ENCODE data around the gene IRAK4. TPM values are rescaled to one million over a fixed set of nuclear protein-coding genes. Genes with fewer than 3 reads are reported as not detected.

IRAK4 gene
- total and polyA plus RNA-seq, 2 donors (not counting 1 experiment from before 2014, with no cell fraction given): 19.7 to 27.6 TPM

GRCh38 chr12:43806737-43807072, 48.0 kb downstream of the IRAK4 start:
- no peaks in the 10 kb centered on the region for H3K4me1 ChIP-seq (ENCODE audit: control insufficient read depth, extremely low read depth, insufficient read depth, low read length)
- peaks cover 3% of the 10 kb centered on the region for H3K36me3 ChIP-seq (ENCODE audit: control insufficient read depth, insufficient read depth, low read length)
- peak overlapping the region; percentile 98 for H3K27ac ChIP-seq (ENCODE audit: insufficient read depth, low read length)
- H3K4me3 ChIP-seq (replicated peaks in 1 of 4; ENCODE audit: control extremely low read depth in 1 of 4, insufficient read depth in 1 of 4, low read depth in 3 of 4, low read length in 4 of 4): peak overlapping the region; percentile 79 to 98 (median 89)
- no peaks in the 10 kb centered on the region for H4K20me1 ChIP-seq (ENCODE audit: control insufficient read depth, extremely low read depth, insufficient read depth, low read length)
- no peaks in the 10 kb centered on the region for H3K27me3 ChIP-seq (ENCODE audit: control insufficient read depth, insufficient read depth, low read length)
- H3K79me2 ChIP-seq (ENCODE audit: control insufficient read depth, insufficient read depth, low read length): peaks cover 29% of the 10 kb centered on the region
- peak overlapping the region; percentile 91 for H3K4me2 ChIP-seq (ENCODE audit: extremely low read depth, insufficient read depth, low read length)
- TF ChIP-seq CTCF (conservative IDR thresholded peaks at IDR 0.05 in 1 of 2, IDR thresholded peaks at IDR 0.05 in 1 of 2; ENCODE audit: low read depth in 1 of 2, low read length in 2 of 2) (no peak), EZH2 (IDR thresholded peaks at IDR 0.05; ENCODE audit: low read length, missing control alignments) (no peak)
- H3K9ac ChIP-seq (ENCODE audit: insufficient read depth, low read length): peak overlapping the region; percentile 96
- no peaks in the 10 kb centered on the region for H3K9me3 ChIP-seq (ENCODE audit: control insufficient read depth, insufficient read depth, low read depth, low read length)
- DNase-seq (ENCODE audit: low read depth in 2 of 2): peak in 1 of 2 donors; percentile 10
- H2AFZ ChIP-seq (ENCODE audit: low read length): peak overlapping the region; percentile 79

GRCh38 chr12:43807386-43807785, 48.6 kb downstream of the IRAK4 start:
- H3K4me3 ChIP-seq (replicated peaks in 1 of 4; ENCODE audit: control extremely low read depth in 1 of 4, insufficient read depth in 1 of 4, low read depth in 3 of 4, low read length in 4 of 4): no peak overlapping the region
- TF ChIP-seq CTCF (conservative IDR thresholded peaks at IDR 0.05 in 1 of 2, IDR thresholded peaks at IDR 0.05 in 1 of 2; ENCODE audit: low read depth in 1 of 2, low read length in 2 of 2) (no peak), EZH2 (IDR thresholded peaks at IDR 0.05; ENCODE audit: low read length, missing control alignments) (no peak)
- H4K20me1 ChIP-seq (ENCODE audit: control insufficient read depth, extremely low read depth, insufficient read depth, low read length): no peaks in the 10 kb centered on the region
- peaks cover 29% of the 10 kb centered on the region for H3K79me2 ChIP-seq (ENCODE audit: control insufficient read depth, insufficient read depth, low read length)
- no peaks in the 10 kb centered on the region for H3K27me3 ChIP-seq (ENCODE audit: control insufficient read depth, insufficient read depth, low read length)
- H3K4me1 ChIP-seq (ENCODE audit: control insufficient read depth, extremely low read depth, insufficient read depth, low read length): no peaks in the 10 kb centered on the region
- H3K9me3 ChIP-seq (ENCODE audit: control insufficient read depth, insufficient read depth, low read depth, low read length): no peaks in the 10 kb centered on the region
- no peak overlapping the region for H3K4me2 ChIP-seq (ENCODE audit: extremely low read depth, insufficient read depth, low read length)
- no peak overlapping the region for H3K9ac ChIP-seq (ENCODE audit: insufficient read depth, low read length)
- peaks cover 3% of the 10 kb centered on the region for H3K36me3 ChIP-seq (ENCODE audit: control insufficient read depth, insufficient read depth, low read length)
- DNase-seq (ENCODE audit: low read depth in 2 of 2): no peak
- H3K27ac ChIP-seq (ENCODE audit: insufficient read depth, low read length): no peak overlapping the region
- H2AFZ ChIP-seq (ENCODE audit: low read length): no peak overlapping the region

- no peaks in the 10 kb centered on the region for H3K9me3 ChIP-seq (ENCODE audit: control insufficient read depth, insufficient read depth, low read depth, low read length)
- DNase-seq (ENCODE audit: low read depth in 2 of 2): no peak
- no peak overlapping the region for H3K4me3 ChIP-seq (replicated peaks in 1 of 4; ENCODE audit: control extremely low read depth in 1 of 4, insufficient read depth in 1 of 4, low read depth in 3 of 4, low read length in 4 of 4)
- H3K36me3 ChIP-seq (ENCODE audit: control insufficient read depth, insufficient read depth, low read length): no peaks in the 10 kb centered on the region
- H3K27ac ChIP-seq (ENCODE audit: insufficient read depth, low read length): no peak overlapping the region
- no peak overlapping the region for H3K4me2 ChIP-seq (ENCODE audit: extremely low read depth, insufficient read depth, low read length)
- H3K4me1 ChIP-seq (ENCODE audit: control insufficient read depth, extremely low read depth, insufficient read depth, low read length): no peaks in the 10 kb centered on the region
- H3K9ac ChIP-seq (ENCODE audit: insufficient read depth, low read length): no peak overlapping the region
- no peaks in the 10 kb centered on the region for H3K79me2 ChIP-seq (ENCODE audit: control insufficient read depth, insufficient read depth, low read length)
- H2AFZ ChIP-seq (ENCODE audit: low read length): no peak overlapping the region
- no peak for TF ChIP-seq CTCF (conservative IDR thresholded peaks at IDR 0.05 in 1 of 2, IDR thresholded peaks at IDR 0.05 in 1 of 2; ENCODE audit: low read depth in 1 of 2, low read length in 2 of 2)
- no peaks in the 10 kb centered on the region for H3K27me3 ChIP-seq (ENCODE audit: control insufficient read depth, insufficient read depth, low read length)
- no peaks in the 10 kb centered on the region for H4K20me1 ChIP-seq (ENCODE audit: control insufficient read depth, extremely low read depth, insufficient read depth, low read length)
These were observed 53.3 kb downstream of the IRAK4 start for GRCh38 chr12:43812057-43812456.

All from fibroblast of lung (primary cell).